Measurements from ENCODE around the gene MAPRE3.
"Not testable (repeated sequence)": the region's sequence is repeated elsewhere in the genome, so short reads cannot be mapped to it uniquely, and the experiment has no call there.

MAPRE3 gene

DNA sequence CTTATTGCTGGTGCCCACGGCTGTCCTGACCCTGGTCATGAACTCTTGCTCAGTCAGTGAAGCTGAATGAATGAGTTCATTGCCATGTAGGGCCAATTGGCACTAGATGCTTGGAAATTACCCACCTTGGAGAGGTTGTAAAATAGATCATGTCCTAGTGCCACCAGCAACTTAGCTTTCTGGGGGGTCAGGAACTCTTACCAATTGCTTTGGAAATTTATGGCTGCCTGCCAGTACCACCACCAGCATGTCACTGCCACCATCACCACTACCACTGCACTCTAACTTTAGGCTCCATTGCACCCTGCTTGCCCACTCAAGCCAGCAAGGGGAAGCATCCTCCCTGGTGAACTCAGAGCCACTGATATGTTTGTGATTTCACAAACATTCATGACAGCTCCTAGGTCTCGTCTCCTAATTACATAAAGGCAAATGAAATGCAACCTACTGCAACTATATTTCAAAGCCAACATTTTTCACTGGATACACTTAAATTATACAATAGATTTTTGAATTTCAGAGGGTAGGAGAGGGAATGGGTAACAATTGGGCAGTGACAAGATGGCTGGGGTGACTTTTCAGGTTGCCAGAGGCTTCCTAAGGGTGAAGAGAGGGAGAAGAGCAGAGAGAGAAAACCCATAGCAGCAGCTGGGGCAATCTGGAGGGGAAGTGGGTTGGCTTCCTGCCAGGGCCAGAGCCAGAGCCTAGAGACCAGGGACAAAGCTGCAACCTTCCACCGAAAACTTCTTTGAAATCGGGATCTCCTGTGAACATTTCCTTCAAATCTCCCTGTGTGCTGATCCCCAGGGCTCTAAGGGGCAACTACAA lies 104.5 kb downstream of the MAPRE3 start:
- Mint-ChIP-seq H3K27me3 (peaks cover 4 to 18% of the 10 kb centered on the region in 2 donors), H3K9me3 (peaks cover 0 to 3% of the 10 kb centered on the region in 2 donors), H3K27ac (no peak overlapping the region), H3K4me3 (peak overlapping the region in 1 of 2 donors; percentile 40), H3K36me3 (peaks cover 1 to 5% of the 10 kb centered on the region in 2 donors), H3K4me1 (peaks cover 40 to 67% of the 10 kb centered on the region in 2 donors)
- DNase-seq (no peak), ATAC-seq (replicated peaks) (no peak)

DNA sequence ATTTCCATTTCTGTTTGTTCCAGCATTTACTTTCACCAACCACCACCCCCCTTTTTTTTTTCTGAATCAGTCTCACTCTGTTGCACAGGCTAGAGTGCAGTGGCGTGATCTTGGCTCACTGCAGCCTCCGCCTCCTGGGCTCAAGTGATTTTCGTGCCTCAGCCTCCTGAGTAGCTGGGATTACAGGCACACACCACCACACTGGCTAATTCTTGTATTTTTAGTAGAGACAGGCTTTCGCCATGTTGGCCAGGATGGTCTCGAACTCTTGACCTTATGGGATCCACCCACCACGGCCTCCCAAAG lies 105.1 kb downstream of the MAPRE3 start:
- H3K4me1 Mint-ChIP-seq: peaks cover 41 to 67% of the 10 kb centered on the region in 2 donors
- not testable (repeated sequence) for H3K27ac Mint-ChIP-seq; H3K9me3 Mint-ChIP-seq; DNase-seq; H3K36me3 Mint-ChIP-seq; ATAC-seq (replicated peaks)
- H3K4me3 Mint-ChIP-seq: peak overlapping the region in 1 of 2 donors; percentile 40
- peaks cover 4 to 18% of the 10 kb centered on the region in 2 donors for H3K27me3 Mint-ChIP-seq

DNA sequence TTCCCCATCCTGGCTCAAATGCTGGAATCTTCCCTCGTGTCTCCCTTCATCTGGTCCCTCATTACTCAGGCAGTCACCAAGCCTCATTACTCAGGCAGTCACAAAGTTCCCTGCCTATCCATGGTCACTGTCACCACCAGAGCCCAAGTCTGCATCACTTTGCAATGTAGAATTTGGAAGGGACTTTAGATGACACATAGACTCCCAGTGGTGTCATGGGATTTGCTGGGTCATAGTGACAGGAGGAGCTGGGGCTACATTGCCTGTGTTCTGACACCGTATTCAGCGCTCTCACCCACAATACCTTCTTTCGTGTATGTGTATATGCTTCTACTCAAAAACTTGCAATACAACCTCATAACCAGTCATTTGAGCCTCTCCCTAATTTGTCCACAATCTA lies 105.9 kb downstream of the MAPRE3 start:
- no peak overlapping the region for H3K27ac Mint-ChIP-seq
- peaks cover 0 to 3% of the 10 kb centered on the region in 2 donors for H3K9me3 Mint-ChIP-seq
- DNase-seq (no peak), ATAC-seq (replicated peaks) (no peak)
- no peak overlapping the region for H3K4me3 Mint-ChIP-seq
- peaks cover 4 to 18% of the 10 kb centered on the region in 2 donors for H3K27me3 Mint-ChIP-seq
- peaks cover 45 to 71% of the 10 kb centered on the region in 2 donors for H3K4me1 Mint-ChIP-seq
- H3K36me3 Mint-ChIP-seq: no peaks in the 10 kb centered on the region
